DMS153 treated with DMSO at 0.1 percent for 48 hours (cell line): ENCODE results near the gene COL4A4.
"Not testable (repeated sequence)": the region's sequence is repeated elsewhere in the genome, so short reads cannot be mapped to it uniquely, and the experiment has no call there.

ENCODE experiments used
- DNase-seq: peaks from one replicate; lab custom pipeline; 2025; ENCODE audit not compliant: unreplicated experiment; lab: John Stamatoyannopoulos, UW

The COL4A4 gene

DNA sequence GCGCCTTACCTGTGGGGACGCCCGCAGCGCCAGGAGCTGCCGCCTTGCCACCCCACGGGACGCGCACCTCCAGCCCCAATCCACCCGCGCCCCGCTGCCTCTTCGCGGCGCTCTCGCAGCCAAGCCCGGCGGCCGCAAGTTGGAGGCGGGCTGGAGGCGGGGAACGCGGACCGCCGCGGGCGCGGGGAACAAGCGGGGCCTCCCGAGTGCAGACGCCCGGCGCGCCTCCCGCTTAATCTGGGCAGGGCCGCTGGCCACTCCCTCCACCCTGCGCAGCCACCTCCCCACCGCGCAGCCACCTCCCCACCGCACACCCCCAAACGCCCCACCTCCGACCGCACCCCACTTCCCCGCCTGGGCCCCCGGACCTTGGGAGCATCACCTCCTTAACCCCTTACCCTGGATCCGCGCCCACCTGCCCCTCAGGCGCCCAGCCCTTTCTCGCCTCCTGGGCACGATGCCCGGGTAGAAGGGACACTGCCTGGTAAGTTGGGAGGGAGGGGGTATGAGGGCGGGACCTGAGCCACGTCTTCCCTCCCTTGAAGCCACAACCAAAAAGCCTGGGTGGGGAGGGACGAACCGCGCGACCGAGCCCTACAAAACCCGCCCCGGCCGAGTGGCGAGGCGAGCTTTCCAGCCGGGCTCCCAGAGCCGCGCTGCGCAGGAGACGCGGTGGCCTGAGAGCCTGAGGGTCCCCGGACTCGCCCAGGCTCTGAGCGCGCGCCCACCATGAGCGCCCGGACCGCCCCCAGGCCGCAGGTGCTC lies at the start of gene COL4A4, which contains the start of gene COL4A3:
COL4A4 (minus strand) TSS at position 208 of the 765 bp plus-strand sequence. CDS start 16,722 bp downstream, outside the sequence.
COL4A3 (plus strand) TSS at position 627 of the 765 bp plus-strand sequence; CDS start at position 730, 103 bp downstream.
- DNase-seq = no peak

DNA sequence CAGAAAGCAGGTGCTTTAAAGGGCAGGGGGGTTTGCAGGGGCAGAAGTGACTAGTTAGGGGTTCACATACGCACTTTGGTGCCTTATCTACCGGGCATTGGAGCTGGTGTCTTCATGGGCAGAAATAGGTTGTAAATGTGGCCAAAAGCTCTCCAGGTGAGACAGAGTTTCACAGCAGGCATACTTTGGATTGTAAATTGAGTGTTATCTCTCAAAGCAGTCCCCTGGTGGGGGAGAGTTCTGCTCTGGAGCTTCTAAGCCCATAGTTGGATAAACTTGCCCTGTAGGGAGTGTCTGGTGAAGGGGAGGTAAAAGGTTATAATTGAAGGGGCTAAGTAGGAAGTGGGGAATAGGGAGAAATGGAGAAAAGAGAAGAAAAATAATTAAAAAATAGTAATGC lies 43.6 kb upstream of the COL4A4 start:
- DNase-seq = no peak

DNA sequence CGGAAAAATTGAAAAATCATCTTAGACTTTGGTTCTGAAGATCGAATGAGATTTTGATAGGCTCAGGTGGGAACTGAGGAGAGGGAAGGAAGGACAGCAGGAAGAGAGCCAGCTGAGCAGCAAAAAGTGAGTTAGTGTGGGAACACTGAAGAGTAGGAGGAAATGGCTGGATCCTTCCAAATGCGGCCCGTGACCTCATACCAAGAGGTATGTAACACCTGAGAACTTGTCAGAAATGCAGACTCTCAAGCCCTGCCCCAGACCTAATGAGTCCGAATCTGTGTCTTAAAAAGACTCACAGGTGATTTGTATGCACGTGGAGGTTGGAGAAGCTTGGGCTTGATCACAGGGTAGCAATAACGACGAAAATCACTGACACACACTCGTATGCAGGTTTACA lies 42.4 kb upstream of the COL4A4 start:
- no peak for DNase-seq

DNA sequence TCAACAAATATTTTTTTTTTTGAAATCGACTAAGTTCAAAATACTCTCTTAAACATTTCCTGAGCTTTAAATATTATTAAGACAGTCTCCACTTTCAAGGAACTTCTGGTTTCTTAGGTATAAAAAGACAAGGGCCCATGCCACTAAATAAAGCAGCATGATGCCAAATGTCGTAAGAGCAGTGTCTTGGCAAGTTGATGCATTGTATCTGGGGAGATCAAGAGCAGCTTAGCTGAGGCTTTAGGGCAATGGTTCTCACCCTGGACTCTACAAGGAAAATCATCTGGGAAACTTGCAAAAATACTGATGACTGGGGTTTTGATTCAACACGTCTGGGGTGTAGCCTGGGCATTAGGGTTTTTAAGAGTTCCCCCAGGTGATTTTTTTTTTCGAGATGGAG lies 41.7 kb upstream of the COL4A4 start:
- no peak for DNase-seq

DNA sequence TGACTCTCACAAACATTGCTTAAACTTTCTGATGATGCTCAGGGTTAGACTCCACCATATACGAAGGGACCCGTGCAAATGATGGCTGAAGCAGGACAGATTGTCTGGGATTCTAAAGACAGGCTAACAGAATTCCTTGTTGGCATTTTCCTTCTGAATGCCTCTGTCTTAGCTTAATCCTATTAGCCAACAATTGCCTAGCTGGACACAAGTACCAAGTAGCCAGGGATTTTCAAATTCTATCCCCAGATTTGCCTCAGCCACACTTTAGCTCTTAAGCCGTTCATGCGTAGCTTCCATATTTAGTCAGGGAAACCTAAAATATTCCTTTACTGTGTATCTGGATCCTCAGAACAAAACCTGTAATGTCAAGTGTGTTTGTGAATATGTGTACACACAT lies 40.4 kb upstream of the COL4A4 start:
- no peak for DNase-seq

DNA sequence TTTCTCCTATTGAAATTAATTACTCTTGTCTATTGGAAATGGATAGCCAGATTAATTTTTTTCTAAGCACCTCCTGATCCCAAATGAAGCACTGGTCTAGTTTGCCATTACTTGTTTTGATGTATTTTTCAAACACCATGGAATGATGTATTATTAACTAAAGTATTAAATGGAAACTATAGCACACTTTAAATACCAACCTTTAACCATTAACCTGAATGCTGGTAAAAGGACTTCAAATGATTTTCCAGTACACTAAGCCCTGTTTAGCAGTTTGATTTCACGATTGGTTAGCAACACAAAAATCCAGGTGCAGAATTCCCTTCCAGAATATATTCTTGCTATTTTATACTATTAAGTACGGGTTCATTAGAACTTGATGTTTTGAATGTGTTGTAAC lies 37.8 kb upstream of the COL4A4 start:
- DNase-seq = no peak

DNA sequence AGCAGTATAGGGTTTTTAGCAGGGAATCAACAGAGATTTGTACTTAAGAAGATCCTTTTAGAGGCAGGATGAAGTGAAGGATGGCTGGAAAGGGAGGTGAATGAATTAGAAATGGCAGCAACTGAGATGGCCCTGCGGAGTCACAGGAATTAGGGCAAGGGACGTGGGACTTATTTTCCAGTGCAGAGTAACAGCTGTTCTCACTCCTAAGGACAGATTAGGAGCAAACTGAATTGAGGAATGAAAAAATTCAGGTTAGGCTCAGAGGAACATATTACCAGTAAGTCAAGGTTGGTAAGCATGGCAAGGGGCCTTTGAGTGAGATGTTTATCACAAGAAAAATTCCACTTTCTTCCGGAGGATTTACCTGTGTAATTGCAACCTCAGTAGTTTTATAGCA lies 34.9 kb upstream of the COL4A4 start:
- DNase-seq = no peak

DNA sequence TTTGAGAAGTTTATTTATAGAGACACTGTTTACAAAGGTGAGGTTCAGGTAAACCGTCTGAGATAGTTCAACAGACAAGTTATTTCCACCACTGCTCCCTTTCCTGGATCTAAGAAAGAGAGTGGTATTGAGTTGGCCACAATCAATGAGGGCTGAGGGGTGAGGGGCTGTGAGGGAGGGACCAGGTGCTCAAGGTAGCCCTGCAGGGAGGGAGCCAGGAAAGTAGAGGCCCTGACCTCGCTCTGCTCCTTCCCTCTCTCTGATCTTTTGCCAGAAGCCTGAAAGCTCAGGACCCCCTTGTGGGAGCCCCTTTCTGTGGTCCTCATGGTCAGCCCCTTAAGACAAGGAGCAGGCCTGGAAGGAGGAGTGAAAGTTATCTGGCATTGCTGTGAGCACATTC lies 30.2 kb upstream of the COL4A4 start:
- no peak for DNase-seq

DNA sequence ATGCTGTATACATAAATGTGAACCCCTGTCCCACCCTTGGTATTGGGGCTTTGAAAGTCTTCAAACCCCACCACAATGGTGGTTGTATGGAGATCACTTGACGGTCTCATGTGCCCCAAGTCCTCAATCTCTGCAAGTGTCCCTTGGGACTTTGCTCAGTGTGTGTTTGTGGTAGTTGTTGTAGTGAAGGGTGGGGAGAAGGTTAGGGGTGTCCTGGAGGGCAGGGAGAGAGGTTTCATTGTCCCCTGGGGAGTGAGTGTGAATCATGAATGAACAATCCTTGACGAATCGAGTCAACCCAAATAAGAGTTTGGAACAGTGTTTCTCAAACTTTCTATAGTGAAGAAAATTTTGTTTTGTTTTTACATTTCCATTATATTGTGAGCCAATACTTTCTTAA lies 28.5 kb upstream of the COL4A4 start:
- DNase-seq = no peak

DNA sequence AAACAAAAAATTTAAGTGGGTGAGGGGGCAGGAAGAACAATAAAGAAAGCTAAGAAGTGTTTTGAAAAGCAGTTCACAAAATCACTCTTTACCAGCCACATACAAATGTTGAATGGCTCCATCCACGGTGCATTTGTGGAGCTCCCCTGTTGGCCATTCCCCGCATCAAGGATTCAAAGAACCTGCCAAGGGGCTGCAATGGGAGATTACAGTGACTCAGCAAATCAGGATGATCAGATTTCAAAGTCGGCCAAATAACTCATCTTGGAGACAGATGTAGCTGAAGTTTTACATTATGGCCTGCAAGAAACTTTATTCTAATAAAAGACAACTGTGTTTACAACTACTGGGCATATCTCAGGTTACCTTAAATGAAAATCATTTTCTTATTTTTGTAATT lies 27.4 kb upstream of the COL4A4 start:
- DNase-seq = no peak

DNA sequence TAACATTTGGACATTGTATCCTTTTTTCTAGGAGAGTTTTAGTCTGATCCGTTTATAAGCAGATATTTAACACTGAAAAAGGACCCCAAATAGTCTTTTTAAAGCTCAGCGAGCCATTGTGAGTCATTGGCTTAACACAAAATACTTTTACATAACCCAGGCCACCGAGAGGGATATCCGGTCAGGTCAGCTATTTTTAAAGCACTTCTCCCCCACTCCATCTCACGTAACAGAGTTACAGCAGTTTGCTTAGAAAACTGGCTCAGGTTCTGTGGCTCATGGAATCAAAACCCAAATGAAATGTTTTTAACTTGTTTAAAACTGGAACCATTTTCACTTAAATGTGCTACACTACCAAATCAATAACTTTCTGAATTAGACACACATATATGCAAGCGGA lies 24.3 kb upstream of the COL4A4 start:
- DNase-seq = no peak

DNA sequence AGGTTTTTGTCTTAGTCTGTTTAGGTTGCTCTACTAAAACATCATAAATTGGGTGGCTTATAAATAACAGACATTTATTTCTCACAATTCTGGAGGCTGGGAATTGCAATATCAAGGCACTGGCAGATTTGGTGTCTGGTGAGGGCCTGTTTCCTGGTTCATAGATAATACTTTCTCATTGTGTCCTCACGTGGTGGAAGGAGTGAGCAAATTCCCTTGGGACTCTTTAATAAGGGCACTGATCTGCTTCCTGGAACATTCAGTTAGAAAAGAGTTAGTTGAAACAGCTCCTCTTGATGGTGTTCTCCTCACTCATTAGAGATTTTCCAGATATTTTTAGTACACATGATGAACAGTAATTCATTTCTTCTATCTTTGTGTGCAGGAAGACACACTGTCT lies 22.7 kb upstream of the COL4A4 start:
- DNase-seq = no peak

DNA sequence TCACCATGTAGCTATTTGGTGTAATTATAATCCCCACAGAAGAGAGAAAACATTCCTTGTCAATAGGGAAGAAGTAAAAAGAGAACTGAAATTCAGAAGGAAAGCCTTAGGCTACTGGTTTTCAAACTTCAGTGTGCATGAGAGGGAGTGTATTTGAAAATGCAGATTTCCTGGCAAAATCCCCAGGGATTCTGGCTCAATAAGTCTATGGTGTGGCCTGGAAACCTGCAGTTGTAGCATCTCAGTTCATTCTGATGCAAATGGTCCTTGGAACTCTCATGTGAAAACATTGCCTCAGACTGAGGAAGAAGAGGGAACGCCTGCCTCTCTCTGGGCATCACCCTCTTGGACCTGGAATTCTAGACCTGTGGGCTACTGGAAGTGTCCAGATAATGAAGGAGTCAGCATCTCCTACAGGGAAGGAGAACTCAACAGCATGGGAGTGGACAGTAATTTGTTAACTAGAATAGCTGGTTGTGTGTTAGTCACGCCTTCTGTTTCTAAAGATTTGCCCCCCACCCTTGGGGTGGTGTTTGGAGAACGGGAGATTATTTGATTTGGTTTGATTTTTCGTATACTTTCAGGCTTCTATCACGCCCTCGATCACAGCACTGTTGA lies 21.7 kb upstream of the COL4A4 start:
- DNase-seq = no peak

DNA sequence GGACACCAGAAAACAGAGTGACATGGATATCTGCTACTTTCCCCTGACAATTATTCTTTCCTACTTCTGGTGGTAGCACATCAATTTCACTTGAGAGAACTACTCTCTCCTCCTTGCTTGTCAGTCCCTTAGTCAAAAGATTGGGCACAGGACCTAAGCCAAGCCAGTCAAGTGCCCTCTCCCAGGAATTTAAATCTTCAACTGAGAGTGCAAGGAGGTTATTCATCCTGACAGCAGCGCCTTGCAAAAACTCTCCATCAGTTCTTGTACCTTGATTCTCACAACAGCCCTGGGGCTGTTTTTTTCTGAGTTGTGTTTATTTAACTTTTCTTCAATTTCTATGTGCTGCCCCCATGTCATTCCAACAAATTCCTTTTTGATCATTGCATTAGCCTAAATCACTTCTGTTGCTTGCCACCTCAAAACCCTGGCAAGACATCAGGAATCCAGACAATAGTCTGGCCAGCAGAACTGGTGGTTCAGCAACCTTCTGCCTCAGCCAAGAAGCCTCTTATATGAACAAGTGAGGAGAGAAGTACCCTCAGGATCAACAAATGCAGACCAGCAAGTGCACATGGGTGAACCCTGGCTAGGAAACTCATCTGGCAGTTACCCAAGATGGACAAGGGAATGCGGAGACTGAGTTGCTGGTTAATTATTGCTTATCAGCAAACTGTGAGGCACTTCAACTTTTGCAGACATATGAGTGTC lies 19.8 kb upstream of the COL4A4 start:
- no peak for DNase-seq

DNA sequence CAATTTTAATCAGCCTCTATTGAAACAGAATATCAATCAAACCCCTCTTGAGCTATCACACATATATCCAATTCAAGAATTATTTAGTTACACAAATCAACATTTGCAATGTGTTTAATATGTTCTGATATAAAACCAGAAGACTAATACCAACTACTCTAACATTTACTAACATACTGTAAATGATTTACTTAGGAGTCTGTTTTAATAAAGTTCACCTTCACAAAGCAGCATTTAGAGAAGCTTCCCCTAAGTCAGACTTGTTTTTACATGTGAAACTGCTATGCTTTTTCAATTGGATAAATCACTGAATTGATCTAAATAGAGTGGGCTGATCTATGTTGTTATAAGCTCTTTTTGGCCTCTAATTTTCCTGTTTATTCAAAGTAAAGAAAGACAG lies 18.8 kb upstream of the COL4A4 start:
- no peak for DNase-seq

DNA sequence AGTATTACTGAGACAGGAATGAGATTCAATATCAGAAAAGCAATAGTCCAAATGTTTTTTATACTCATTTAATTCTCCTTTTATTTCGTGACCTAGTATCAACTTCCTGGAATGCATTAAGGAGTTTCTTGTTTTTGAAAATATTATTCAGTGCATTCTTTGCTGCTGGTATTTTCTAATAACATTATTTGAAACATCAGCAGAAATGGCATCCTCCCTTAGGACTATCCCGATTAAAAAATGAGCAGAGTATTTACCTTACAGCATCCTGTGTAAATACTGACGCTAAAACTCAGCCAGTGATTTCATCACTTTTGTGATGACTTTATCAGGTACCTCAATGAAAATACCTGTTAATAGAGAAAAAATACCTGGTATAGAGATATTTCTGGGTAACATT lies 16.8 kb upstream of the COL4A4 start:
- no peak for DNase-seq

DNA sequence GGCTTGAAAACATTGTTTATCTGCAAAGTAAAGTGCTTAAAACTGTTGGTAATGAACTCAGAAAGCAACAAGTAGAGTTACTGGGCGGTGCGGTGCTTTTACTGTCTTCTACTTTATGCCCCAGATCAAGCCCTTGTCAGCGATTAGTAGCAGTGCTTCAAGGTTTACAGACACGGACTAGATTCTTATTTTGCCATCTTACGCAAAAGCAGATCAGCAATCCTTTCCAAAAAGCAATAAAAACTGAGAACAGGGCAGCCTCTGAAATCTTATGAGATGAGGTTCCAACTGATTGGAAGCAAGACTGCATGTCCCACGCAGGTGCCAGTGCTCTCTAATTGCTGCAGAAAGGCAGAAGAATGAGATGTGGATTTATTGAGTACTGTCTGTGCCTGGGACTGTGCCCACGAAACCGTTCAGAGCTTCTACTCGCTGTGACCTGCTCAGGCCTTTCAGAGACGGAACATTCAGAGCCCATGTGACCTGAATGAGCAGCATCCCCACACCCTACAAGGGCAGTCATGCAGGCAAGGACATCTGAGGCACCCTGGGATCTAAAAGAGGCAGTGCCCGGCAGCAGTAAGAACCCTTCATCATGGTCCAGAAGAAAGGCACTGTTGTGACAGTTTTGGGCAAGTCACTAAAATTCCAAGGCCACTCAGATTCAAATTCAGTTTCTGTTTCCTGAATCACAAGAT lies 16.1 kb upstream of the COL4A4 start:
- DNase-seq = no peak

DNA sequence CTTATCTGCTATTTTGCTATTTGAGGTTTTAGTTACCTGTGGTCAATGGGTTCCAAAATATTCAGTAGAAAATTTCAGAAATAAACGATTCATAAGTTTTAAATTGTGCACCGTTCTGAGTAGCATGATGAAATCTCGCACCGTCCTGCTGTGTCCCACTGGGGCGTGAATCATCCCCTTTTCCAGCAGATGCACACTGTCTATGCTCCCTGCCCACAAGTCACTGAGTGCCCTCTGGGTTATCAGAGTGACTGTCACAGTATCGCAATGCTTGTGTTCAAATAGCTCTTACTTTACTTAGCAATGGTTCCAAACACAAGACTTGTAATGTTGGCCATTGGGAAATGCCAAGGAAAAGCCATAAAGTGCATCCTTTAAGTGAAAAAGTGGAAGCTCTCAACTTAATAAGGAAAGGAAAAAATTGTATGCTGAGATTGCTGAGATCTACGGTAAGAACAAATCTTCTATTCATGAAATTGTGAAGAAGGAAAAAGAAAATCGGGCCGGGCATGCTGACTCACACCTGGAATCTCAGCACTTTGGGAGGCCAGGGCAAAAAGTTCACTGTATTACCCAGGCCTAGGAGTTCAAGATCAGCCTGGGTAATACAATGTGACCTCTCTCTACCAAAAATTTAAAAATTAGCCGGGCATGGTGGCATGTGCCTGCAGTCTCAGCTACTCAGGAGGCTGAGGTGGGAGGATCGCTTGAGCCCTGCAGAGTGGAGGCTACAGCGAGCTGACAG lies 13.8 kb upstream of the COL4A4 start:
- no peak for DNase-seq

DNA sequence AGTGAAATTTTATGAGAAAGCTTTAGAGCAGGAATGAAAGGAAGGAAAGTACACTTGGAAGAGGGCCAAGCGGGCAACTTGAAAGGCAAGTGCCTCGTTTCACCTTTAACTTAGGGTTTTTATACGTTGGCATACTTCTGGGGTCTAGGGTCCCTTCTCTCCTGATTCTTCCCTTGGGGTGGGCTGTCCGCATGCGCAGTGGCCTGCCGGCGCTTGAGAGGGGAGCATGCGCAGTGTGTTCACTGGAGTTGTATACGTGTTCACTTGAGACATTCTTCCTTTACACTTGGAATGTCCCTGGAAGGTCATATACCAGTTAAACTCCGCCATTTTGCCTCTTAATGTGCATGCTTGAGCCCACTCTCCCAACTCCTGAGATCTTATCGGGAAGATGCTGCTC lies 7.8 kb upstream of the COL4A4 start:
- not testable (repeated sequence) for DNase-seq

DNA sequence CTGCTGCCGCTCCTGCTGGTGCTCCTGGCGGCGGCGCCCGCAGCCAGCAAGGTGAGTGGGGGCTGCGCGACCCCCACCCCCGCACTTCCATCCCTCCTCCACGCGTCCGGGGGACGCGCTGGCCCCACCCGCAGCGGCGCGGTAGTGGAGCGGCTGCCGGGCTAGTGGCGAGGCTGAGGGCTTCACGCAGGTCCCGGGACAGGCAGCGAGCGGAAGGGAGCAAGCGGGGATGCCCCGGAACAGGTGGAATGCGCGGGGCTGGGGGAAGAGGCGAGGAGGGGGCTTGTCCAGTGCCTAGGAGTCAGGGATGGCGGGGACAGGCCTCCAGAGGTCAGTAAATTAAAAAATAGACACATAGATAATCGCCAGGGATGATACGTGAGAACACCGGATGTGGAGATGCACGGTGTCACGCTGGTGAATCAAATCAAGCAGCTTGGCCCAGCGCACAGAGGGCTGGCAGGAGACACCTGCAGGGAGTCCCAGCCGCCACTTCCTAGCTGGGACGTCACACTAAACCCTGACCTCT lies 822 bp upstream of the COL4A4 start:
- no peak for DNase-seq
